ENCODE data around the gene SNX11.

SNX11 gene

DNA sequence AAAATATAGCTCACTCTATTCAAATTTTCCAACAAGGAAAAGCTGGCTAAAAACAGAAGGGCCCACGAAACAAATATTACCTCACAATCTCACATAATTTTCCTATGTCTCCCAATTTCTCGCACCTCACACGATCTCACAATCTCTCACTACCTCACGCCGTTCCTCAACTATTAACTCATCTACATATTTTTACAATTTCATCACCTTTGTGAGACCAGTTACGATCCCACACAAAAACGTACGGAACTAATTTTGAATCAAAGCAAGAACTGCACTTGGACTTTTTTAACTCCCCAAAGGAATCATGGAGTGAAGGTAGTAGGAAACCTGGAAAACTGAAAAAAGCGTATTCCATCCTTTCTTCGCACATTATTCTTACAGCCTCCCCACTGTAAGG lies 7.4 kb upstream of the SNX11 start:
- no peak for DNase-seq

DNA sequence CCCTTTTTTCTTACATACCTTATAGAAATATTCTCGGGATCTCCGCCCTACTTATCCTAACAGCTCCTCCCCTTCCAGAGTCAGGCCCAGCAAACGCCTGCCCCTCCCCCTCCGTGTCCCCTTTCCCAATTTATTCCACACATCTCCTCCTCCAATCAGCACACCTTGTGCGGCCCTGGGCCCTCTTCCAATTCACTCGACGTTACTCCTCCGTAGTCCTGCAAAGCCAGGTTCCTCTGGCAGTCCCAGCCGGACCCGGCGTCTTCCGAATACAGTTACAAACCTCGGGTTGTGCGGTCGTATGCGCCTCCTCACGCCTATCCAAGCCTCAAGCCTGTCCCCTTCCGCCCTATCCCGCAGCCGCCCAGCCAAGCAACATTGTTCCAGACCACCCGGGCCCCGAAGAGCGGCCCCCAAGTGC lies 7.0 kb upstream of the SNX11 start:
- peak; percentile 85 for DNase-seq

DNA sequence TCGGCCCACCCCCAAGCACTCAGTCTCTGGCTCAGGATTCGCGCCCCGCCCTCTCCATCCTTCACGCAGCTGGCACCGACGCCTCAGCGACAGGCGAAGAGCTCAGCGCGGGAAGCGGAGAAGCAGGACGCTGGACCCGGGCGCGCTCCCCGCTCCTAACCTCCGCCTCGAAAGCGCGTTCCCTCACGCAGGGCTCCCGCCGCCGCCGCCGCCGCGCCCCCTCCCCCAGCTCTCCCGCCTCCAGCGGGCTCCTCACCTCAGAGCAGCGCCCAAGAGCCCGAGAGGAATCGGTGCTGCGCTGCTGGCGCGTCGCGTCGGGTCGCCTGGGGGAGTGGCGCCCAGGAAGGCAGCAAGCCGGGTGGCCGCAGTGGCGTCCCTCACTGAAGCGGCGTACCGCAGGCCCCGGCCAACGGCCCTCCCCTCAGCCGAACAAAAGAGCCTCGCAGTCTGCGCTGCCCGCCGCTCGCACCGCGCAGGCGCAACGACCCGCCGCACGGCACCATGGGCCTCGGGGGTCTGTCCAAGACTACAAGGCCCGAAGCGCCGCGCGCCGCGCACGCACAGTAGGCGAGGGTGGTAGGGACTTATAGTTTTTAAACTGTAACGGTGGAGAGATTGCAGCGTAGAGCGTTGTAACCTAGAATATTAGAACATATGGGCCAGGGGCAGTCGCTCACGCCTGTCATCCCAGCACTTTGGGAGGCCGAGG lies 6.4 kb upstream of the SNX11 start, which contains the start of gene CBX1:
Gene CBX1, minus strand, starts transcription at position 467 of the 709 bp plus-strand sequence. CDS start 24,474 bp downstream, outside the sequence.
- DNase-seq: peak; percentile 98

DNA sequence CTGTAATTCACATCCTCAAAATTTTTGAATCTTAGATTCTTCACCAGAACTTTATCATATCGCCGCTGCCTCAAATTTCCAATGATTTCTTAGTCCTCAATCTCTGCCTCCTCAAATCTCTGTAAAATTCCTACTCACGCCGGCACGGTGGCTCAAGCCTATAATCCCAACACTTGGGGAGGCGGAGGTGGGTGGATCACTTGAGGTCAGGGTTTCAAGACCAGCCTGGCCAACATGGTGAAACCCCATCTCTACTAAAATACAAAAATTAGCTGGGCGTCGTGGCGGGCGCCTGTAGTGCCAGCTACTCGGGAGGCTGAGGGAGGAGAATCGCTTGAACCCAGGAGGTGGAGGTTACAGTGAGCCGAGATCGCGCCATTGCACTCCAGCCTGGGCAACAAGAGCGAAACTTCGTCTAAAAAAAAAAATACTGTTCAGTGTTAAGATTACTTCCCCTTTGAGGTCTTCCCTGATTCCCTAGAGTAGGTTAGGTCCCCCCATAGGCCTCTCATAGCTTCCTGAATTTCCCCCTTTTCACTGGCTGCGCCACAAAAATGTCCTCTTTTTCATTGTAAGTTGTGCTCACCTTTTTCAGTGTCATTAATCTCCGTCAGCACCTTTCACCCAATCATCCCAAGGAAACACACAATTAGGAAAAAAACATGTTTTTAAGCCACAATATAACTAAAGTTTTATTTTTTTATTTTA lies 5.4 kb upstream of the SNX11 start:
- no peak for DNase-seq

DNA sequence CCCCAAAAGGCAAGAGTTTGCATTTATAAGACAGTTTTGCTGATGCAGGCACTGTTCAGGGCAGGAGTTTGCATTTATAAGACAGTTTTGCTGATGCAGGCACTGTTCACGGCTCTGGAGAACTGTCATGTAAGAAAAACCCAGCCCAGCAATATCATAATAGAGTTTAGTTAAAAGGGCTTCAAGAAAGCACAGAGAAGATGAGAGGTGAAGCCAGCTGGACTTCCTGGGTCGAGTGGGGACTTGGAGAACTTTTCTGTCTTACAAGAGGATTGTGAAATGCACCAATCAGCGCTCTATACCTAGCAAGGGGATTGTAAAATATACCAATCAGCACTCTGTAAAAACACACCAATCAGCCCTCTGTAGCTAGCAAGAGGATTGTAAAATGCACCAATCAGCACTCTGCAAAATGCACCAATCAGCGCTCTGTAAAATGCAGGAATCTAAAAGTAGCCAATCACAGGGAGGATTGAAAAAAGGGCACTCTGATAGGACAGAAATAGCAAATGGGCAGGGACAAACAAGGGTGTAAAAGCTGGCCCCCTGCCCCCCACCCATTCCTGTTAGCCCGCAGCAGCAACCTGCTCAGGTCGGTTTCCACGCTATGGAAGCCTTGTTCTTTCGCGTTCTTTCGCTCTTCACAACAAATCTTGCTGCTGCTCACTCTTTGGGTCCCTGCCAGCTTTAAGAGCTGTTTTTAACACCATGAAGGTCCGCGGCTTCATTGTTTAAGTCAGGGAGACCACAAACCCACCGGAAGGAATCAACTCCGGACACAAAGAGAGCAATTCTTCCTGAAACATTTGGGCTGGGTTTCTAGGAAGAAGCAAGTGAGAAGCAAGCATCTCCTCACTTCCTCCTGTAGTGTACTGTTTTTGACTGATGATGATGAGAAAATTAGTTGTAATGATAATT lies 4.5 kb upstream of the SNX11 start:
- no peak for DNase-seq

DNA sequence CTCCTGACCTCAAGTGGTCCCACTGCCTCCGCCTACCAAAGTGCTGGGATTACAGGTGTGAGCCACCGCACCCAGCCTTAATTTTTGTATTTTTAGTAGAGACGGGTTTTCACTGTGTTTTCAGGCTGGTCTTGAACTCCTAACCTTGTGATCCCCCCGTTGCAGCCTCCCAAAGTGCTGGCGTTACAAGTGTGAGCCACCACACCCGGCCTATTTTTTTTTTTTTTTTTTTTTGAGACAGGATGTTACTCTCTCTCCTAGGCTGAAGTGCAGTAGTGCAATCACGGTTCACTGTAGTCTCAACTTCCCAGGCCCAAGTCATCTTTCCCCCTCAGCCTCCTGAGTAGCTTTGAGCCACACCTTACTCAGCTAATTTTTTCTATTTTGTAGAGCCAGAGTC lies 3.1 kb upstream of the SNX11 start:
- DNase-seq: no peak

DNA sequence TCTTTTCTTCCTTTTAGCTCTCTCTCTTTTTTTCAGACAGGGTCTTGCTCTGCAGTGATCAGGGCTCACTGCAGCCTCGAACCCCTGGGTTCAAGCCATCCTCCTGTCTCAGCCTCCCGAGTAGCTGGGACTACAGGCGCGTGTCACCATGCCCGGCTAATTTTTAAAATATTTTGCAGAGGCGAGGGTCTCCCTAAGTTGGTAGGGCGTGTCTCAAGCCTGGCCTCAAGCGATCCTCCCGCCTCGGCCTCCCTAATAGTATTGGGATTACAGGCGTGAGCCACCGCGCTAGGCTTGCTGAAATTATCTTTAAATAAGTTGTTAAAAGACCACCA lies 797 bp upstream of the SNX11 start:
- no peak for DNase-seq

DNA sequence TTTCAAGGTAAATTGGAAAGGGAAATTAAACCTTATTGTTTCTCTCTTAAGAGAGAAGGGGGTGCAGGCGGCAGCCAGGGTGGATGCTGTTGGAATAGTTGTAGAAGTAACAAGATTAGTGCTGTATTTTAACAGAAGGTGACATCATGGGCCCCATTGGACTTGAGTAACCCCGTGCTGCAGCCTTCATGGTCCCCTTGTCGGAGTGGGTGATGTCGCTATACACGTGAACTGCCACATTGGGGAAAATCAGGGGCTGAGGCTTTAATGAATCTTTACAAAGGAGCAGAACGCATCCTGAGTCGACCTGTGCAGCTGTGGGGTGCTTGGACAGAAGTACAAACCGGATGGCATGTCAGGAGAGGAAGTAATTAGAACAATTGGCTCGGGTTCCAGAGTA lies 3.2 kb downstream of the SNX11 start:
- DNase-seq: no peak

DNA sequence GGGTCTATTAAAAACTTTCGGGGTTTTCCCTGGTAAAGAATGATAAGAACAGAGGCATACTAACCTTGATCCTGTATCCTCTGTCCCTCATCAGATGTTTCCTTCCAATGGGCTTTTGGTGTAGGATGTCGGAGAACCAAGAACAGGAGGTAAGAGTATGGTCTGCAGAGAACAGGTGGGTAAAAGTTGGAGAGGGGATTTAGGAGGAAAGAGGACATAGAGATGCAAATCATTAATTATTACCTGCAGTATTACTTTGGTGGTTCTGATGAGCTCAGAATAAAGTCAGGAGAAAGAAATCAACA lies 4.3 kb downstream of the SNX11 start:
- no peak for DNase-seq

DNA sequence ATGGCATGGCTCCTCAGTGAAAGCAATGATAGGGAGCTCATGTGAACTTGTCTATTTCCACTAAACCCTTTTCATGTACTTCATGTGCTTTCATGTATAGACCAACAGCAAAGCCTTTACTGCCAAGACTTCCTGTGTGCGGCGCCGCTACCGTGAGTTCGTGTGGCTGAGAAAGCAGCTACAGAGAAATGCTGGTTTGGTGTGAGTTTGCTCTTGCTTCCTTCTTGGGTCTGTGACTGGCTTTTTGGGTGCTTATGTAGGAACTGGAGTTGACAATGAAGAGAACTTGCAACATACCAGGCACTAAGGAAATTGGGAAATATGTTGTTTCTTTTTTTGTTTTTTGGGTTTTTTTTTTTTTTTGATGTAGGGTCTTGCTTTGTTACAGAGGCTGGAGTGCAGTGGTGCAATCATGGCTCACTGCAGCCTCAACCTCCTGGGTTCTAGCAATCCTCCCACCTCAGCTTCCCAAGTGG lies 5.7 kb downstream of the SNX11 start:
- no peak for DNase-seq

DNA sequence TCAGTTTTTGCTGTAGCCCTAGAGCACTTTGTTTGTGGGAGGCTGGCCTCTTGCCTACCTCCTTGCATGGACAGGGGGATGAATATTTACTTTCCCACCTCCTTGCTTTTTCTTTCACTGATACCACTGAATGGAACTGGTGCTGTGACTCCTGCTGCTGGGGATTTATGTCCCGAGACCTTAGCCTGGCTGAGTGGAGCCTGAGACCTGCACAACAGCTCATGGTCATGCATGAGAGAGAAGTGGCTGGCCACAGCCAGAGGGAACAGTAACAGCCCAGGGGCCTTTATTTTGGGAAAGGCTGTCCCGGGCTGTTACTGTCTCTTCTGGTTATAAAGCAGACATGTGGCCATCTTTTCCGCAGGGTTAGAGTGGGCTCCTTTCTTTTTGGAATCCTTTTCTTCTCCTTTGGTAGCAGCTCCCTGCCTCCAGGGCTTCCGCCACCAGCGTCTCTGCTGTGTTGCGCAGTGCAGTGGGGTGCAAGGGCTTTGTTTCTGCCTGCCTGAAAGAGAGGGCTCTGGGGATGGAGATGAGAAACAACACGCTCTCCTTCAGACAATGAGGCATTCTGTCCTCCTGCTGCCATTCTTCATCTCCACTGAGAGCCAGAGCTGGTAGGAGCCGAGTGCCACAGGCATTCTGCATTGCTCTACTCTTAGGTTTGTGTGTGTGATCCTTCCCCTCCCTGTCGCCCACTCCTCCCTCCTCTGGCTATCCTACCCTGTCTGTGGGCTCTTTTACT lies 14.5 kb downstream of the SNX11 start:
- no peak for DNase-seq

DNA sequence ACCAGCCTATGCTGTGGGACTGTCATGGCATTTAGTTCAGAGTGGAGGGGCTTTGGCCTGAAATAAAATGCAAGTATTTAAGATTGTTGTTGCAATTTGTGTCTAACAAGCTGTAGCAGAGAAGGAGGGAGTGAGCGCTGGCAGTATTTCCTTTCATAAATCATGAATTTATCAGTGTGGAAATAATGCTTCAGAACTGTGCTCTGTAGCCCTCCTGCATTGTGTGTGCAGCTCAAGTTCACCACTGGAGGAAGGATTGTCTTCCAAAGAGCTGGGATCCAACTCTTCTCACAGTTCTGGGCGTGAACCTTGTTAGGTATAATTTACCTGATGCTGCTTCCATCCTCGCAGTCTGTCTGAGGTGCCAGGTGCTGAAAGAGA lies 15.1 kb downstream of the SNX11 start:
- no peak for DNase-seq

DNA sequence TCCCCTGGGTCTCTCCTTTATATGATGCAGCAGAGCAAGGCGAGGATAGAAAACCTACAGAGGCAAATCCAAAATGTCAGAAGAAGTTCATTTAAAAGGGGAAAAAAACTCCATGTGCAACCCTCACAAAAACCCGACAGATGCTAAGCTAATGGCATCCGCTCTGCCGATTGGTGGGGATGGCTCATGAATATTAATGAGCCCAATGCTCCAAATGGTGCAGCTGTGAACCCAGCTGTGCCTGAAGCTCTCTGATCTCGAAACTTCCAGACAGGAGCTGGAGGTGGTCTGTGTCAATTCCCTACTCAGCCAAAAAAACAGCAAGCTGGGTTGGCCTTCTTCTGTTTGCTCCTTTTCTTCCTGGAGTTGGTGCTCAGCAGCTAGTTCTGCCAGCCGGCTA lies 15.5 kb downstream of the SNX11 start:
- DNase-seq: peak; percentile 60

DNA sequence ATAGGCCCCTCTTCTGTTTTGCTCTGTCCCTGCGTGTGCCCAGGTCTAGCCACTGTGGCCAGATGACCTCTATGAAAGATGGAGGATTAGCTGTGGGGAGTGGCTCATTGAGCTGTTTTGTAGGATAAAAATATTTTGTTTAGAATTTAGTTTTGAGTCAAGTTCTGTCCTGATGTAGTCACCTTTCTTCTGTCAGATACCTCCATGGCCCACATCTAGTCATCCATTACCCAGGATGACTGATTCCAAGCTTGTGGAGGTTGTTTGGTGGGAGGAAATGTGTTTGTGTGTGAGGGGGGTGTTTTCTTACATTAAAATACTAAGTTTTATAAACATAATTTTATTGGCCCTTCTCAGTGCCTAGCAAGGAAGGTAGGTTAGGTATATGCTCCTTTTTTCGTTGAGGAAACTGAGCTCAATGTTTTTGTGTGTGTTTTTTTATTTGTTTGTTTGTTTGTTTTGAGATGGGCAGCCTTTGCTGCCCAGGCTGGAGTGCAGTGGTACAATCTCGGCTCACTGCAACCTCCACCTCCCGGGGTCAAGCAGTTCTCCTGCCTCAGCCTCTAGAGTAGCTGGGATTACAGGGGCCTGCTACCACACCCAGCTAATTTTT lies 16.3 kb downstream of the SNX11 start:
- no peak for DNase-seq

DNA sequence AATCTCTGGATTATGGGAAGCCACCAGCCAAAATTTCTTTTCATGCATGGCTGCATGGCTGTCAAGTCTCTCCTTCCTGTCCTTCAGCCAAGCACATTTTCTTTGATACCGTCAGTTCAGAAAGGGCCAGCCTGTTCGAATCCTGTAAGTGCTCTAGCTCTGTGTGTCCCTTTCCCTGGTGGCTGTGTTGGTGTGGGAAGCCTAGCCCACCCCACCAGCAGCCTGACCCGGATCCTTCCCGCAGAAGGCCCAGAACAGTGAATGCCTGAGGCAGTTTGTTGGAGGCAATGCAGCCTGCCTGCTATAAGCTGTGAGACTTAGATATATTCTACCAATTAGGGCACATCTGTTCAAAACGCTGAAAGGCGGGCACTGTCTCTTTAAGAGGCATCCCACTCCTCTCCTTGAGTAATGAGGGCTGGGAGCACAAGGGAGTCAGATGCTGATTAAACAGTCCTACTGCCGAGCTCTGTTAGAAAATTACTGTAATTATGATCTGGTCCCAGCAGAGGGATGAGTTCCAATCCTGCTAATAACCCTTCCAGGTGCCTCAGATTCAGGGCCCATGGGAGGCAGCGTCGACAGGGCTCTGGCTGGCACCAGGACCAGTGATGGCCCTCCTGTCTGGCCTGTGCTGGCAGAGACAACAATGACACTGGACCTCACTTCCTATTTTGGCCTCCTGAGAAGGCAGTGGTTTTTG lies 18.4 kb downstream of the SNX11 start:
- peak; percentile 48 for DNase-seq

DNA sequence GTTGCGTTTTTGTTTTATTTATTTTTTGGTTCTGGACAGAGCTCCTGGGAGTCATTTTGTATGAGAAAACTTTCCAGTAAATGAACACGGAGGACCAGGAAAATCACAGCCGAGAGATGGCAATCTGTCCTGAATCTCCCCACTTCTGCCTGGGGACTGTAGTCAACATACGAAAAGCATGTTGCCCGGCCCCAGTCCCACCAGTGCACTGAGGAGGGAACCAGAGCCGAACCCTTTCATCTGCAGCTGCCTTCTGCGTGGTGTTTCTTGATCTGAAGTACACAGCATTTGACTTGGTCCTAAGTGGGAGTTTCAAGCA lies 18.9 kb downstream of the SNX11 start:
- no peak for DNase-seq

DNA sequence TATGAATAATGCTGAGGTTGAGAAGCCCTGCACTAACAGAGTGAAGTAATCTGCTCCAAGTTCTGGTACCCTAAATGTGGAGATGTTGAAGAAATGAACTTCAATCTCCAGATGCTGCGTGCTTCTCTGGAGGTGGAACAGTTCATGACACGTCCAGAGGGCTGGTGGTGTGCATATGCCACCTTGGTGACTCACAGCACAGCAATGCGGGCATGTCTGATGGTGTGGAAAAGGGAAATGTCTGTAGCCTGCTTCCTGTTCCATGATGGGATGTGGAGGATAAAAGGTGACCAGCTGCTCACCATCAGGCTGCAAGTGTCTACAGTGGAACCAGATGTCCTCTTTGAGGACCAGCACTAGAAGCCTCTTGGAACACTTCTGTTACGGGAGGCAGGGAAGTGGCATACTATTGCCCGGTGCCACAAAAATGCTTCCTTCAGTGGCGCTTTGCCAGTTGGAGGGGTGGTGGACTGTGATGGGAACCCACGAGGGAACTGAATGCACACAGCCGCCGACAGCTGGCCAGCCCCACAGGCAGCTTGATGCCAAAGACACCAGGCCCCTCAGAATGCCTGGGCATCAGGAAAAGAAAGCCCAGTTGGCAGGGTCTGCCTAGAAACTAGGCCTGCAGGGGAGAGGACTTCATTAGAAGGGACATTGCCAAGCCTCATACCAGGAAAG lies 19.9 kb downstream of the SNX11 start:
- DNase-seq: no peak

DNA sequence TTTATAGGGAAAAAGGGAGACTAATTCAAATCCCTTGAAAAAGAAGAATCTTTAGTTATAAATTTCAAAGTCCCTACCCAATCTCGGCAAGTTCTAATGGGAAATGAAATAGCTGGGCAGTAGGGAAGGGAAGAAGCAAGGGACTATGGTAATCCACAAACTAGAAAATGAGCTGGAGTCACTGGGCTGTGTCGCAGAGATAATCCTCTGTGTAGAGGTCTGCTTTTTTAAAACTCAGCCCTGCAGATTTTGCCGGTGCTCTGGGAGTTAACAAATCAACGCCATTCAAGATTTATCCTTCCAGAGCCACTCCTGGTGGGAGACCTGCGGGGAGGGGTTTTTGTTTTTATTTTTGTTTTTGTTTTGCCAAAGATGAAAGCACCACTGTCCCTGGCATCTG lies 20.8 kb downstream of the SNX11 start:
- no peak for DNase-seq

DNA sequence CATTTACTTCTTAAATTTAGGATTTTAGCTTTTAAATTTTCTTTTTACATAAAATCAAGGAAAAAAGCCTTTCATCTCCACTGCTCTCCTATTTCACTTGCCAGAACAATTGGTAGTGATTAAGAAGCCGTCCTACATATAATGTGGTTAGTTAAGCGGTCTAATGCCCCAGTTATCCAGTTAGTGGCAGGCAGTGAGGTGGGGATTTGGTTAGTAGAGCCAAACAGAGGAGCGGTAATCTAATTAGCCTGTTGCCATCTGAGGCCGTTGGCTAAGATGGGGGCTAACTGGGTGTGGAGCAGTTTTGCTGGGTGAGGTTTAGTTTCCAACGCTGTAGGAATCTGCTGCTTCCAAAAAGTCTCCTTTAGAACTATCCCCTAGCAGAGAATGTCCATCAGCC lies 22.4 kb downstream of the SNX11 start:
- DNase-seq: no peak

DNA sequence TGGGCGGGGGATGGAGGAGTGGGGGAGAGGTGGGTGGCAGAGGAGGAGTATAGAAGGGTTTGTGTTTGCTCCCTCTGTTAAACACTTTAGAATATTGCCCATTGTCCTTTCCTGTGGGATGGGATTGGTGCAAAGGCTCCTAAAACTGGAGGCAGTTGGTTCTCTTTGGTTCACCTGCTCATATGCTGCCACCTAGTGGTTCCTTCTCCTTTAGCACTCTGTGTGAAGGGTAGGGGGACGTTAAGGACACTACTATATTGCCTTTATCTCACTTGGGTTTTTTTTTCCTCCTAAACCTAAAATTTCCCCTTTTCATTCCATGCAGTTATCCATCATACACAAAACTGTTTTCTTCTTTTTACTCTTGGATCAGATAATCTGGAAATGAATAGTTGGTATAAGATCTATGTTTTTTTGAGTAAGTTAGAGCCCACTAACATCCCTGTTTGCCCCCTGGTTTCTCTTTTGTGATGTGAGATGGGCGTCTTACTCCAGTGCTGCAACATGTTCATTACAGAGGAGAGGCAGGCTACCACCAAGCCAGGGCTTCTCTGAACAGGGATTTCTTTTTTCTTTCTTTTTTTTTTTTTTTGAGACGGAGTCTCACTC lies 23.8 kb downstream of the SNX11 start:
- DNase-seq: peak; percentile 90

DNA sequence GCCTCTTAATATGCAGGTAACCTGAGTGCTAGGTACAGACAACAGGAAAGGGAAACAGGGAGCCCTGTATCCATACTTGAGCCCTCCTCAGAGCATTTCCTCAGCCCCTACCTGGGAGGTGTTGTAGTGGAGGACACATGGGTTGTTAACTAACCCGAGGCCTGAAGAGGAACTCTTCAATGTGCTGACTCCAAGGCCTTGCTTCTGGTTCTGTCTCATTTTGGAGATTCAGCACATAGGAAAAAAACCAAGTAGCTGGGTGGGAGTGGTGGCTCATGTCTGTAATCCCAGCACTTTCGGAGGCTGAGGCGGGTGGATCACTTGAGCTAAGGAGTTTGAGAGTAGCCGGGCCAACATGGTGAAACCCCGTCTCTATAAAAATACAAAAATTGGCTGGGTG lies 24.8 kb downstream of the SNX11 start:
- no peak for DNase-seq

Data from eye (tissue), 1 donor.